Midbrain (tissue), 1 donor: ENCODE data around the gene PRXL2A.
"Not testable (repeated sequence)": the region's sequence is repeated elsewhere in the genome, so short reads cannot be mapped to it uniquely, and the experiment has no call there.

Source experiments
- DNase-seq: peaks from one replicate; lab custom pipeline; 2025; lab: John Stamatoyannopoulos, UW

Gene PRXL2A

GRCh38 chr10:80408242-80409101 lies at the start of gene PRXL2A:
TSS of gene PRXL2A (plus strand) at chr10:80408551. CDS start at chr10:80420468, 11,917 bp downstream.
- DNase-seq: peak; percentile 79

DNA sequence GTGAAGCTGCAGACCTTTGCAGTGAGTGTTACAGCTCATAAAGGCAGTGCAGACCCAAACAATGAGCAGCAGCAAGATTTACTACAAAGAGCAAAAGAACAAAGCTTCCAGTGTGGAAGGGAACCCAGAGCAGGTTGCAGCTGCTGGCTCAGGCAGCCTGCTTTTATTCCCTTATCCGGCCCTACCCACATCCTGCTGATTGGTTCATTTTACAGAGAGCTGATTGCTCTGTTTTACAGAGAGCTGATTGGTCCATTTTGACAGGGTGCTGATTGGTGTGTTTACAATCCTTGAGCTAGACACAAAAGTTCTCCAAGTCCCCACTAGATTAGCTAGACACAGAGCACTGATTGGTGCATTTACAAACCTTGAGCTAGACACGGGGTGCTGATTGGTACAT lies 49.4 kb upstream of the PRXL2A start:
- not testable (repeated sequence) for DNase-seq

GRCh38 chr10:80359644-80360043 lies 48.7 kb upstream of the PRXL2A start:
- no peak for DNase-seq

DNA sequence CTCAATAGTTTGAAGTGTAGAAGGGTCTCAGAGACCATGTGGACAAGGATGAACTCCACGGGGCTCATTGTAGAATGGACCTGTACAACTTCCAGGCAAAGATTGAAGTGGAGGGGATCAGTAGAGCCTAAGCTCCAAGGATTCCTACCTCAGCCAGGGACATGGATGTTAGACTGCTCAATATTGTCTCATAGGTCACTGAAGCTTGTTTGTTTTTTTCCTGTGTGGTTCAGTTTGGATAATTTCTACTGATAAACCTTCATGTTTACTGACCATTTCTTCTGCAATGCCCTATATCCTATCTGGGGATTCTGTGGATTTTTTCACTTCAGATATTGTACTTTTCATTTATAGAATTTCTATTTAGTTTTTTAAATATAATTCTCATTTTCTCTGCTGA lies 42.8 kb upstream of the PRXL2A start:
- DNase-seq: no peak

DNA sequence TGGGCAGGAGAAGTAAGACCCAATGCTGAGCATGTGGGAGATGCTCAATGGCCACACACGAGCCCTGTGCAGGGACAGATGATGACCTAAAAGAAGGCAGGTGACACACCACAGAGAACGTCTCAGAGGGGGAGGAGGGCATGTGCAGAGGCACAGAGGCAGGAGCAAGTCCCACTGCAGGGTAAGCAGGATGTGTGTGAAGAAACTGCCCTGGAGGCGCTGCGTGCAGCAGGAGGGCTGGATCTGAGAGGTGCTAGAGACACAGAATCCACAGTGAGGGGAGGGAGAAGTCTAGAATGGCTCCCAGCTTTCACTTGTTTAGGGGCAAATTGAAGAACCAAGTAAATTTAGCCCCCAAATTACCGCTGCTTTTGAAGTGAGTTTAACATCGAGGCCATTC lies 36.9 kb upstream of the PRXL2A start:
- no peak for DNase-seq

- peak; percentile 9 for DNase-seq
Observed at GRCh38 chr10:80372675-80373074, 35.7 kb upstream of the PRXL2A start.

DNA sequence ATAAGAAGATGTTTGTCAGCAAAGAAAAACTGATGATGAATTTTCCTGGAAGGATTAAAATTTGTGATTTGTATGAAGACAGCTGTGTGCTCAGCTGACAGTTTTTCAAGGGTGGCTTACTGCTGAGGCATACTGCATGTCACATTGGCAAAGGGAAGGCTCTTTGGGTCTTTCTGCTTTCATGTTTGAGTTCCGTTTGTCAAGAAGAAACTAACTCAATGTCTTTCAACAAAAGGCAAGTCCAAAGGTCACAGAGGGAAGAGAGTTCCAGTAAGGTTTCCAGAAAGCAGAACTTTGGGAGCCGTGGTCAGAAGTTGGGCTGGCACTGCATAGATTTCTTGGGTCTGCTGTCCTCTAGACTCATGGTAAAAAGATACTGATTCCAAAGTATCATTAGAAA lies 34.8 kb upstream of the PRXL2A start:
- DNase-seq: no peak

DNA sequence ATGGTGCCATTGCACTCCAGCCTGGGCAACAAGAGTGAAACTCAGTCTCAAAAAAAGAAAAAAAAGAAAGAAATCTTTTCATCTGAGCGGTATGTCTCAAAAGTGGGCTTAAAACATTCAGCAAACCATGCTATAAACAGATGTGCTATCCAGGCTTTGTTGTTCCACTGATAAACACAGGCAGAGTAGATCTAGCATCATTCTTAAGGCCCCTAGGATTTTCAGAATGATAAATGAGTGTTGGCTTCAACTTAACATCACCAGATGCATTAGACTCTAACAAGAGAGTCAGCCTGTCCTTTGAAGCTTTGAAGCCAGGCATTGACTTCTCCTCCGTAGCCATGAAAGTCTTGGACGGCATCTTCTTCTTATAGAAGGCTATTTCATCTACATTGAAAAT lies 28.6 kb upstream of the PRXL2A start:
- no peak for DNase-seq

- no peak for DNase-seq
Observed at GRCh38 chr10:80380185-80380584, 28.2 kb upstream of the PRXL2A start.

GRCh38 chr10:80382989-80383388 lies 25.4 kb upstream of the PRXL2A start:
- peak; percentile 46 for DNase-seq

GRCh38 chr10:80390740-80391139 lies 17.6 kb upstream of the PRXL2A start:
- DNase-seq: no peak

- DNase-seq: no peak
Observed at GRCh38 chr10:80392250-80392649, 16.1 kb upstream of the PRXL2A start.

- no peak for DNase-seq
Observed at GRCh38 chr10:80394358-80394916, 13.9 kb upstream of the PRXL2A start.

GRCh38 chr10:80397014-80397413 lies 11.3 kb upstream of the PRXL2A start:
- no peak for DNase-seq

DNA sequence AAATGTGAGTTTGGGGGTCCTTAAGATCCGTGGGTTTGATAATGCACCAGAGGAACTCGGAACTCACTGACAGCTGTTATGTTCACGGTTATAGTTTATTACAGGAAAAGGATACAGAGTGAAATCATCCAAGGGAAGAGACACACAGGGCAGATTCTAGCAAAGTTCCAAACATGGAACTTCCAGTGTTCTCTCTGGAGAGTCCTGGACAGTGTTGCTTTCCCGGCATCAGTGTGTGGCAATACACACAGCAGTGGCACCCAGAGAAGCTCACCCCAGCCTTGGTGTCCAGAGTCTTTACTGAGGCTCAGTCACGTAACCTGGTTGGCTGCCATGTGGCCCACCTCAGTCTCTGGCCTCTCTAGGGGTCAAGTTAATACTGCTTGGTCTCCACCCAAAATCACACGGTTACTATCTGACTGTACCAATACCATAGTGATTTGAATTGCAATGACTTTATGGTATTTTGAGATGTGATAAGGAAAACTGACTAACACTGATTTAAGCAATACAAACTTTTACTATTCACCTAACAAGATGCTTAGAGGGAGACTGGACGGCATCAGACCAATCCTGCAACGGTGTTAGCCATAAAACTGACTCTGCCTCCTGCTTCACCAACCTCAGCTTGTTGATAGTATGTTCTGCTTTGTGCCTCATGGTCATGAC lies 8.1 kb upstream of the PRXL2A start:
- no peak for DNase-seq

- no peak for DNase-seq
Observed at GRCh38 chr10:80405035-80405434, 3.3 kb upstream of the PRXL2A start.

DNA sequence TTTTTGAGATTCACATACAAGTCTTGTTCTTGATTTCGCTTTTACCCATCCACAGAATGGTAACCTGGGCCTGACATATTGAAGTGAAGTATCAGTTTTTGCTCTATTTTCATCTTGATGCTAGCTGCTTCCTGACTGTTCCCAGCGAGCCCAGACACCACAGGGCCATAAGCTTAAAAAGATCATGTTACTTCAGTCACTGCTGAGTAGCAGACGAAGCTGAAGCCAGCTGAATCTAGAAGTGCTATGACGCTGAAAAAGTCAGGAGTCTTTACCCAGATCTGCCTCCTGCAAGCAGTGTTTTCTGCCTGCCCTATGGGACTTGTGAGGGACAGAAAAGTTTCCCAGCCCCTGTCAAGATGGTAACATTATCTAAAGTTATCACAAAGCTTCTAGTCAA lies 2.7 kb upstream of the PRXL2A start:
- peak; percentile 23 for DNase-seq

DNA sequence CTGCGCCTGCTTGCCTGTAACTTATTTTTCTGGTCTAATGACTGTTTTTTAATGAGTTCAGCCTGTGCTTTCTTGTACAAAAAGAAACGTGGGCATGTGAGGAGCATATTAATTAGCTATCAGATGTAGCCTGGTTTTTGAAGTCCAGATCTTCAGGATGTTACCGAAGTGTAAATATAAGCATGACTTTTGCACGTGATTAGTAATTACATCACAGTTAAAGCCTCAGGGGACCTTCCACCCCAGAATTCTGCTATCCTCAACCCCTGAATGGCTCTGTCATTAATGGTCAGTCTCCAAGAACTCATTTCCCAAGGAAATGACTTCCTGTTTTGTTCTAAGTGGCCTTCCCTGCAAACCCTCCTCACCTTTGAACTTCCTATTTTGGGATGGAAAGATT lies 2.1 kb upstream of the PRXL2A start:
- DNase-seq: no peak

GRCh38 chr10:80407812-80408241 lies 524 bp upstream of the PRXL2A start:
- DNase-seq: peak; percentile 31

- DNase-seq: no peak
Observed at GRCh38 chr10:80409121-80409520, 770 bp downstream of the PRXL2A start.

- DNase-seq: no peak
Observed at GRCh38 chr10:80410122-80410521, 1.8 kb downstream of the PRXL2A start.

DNA sequence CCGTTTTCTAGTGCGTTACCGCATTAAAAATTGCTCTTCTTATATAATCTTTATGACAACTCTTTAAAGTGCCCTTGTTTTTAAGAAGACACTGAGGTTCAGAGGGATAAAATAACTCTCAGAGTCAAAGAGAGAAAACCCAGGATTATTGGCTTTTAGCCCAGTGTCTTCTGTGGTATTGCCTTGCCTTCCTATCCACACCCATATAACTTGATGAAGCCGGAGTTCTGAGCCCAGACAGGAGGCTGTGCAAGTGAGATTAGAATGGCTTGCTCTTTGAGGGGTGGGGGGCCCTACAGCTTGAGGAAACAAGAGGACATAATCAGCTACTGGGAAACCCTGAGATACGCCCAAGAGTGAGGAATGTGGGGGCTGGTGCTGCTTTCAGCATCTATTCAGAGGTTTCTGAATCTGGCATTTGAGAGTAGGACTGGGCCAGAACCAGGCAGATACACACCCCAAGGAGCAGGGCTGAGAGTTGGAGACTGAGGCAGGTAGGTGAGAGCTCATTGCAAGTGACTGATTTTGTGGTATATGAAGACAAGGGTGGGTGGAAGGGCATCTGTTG lies 2.3 kb downstream of the PRXL2A start:
- DNase-seq: no peak

- no peak for DNase-seq
Observed at GRCh38 chr10:80411267-80411668, 2.9 kb downstream of the PRXL2A start.
